ENCODE results near the gene NGB. TPM values are rescaled to one million over a fixed set of nuclear protein-coding genes. Genes with fewer than 3 reads are reported as not detected.

NGB gene
- total RNA-seq, 1 donor from 2014 or later = not detected

GRCh38 chr14:77239412-77239811 is 31.6 kb downstream of the NGB start:
- no peak for TF ChIP-seq CTCF (IDR thresholded peaks at IDR 0.05)
- intact Hi-C loops (cut with DNase I) = no loop called here
- DNase-seq (no peak), ATAC-seq (no peak)
- no peaks in the 10 kb centered on the region for H3K36me3 ChIP-seq
- no peaks in the 10 kb centered on the region for H3K27me3 ChIP-seq
- no peaks in the 10 kb centered on the region for H3K9me3 ChIP-seq
- no peak overlapping the region for H3K4me3 ChIP-seq
- no peaks in the 10 kb centered on the region for H3K4me1 ChIP-seq
- no peak overlapping the region for H3K27ac ChIP-seq

GRCh38 chr14:77238996-77239395 is 32.0 kb downstream of the NGB start:
- TF ChIP-seq CTCF (IDR thresholded peaks at IDR 0.05) = no peak
- Histone ChIP-seq H3K4me3 (no peak overlapping the region), H3K4me1 (no peaks in the 10 kb centered on the region), H3K27me3 (no peaks in the 10 kb centered on the region), H3K27ac (no peak overlapping the region), H3K36me3 (no peaks in the 10 kb centered on the region), H3K9me3 (no peaks in the 10 kb centered on the region)
- intact Hi-C loops (cut with DNase I) = no loop called here
- no peak for DNase-seq
- no peak for ATAC-seq

GRCh38 chr14:77238356-77238755 is 32.6 kb downstream of the NGB start:
- Histone ChIP-seq H3K4me1 (no peaks in the 10 kb centered on the region), H3K9me3 (no peaks in the 10 kb centered on the region), H3K27me3 (no peaks in the 10 kb centered on the region), H3K27ac (no peak overlapping the region), H3K4me3 (no peak overlapping the region), H3K36me3 (no peaks in the 10 kb centered on the region)
- DNase-seq (no peak), ATAC-seq (no peak)
- intact Hi-C loops (cut with DNase I) = no loop called here
- TF ChIP-seq CTCF (IDR thresholded peaks at IDR 0.05) = no peak

- ATAC-seq (no peak), DNase-seq (no peak)
- H3K27me3 ChIP-seq = no peaks in the 10 kb centered on the region
- intact Hi-C loops (cut with DNase I) = no loop called here
- H3K4me3 ChIP-seq = no peak overlapping the region
- TF ChIP-seq CTCF (IDR thresholded peaks at IDR 0.05) = no peak
- H3K36me3 ChIP-seq = no peaks in the 10 kb centered on the region
- H3K9me3 ChIP-seq = no peaks in the 10 kb centered on the region
- no peaks in the 10 kb centered on the region for H3K4me1 ChIP-seq
- no peak overlapping the region for H3K27ac ChIP-seq
Measured at GRCh38 chr14:77236814-77237213, 34.2 kb downstream of the NGB start.

- H3K4me1 ChIP-seq = no peaks in the 10 kb centered on the region
- H3K27ac ChIP-seq = no peak overlapping the region
- ATAC-seq = no peak
- intact Hi-C loops (cut with DNase I) = no loop called here
- DNase-seq = no peak
- no peak overlapping the region for H3K4me3 ChIP-seq
- H3K9me3 ChIP-seq = no peaks in the 10 kb centered on the region
- no peaks in the 10 kb centered on the region for H3K27me3 ChIP-seq
- H3K36me3 ChIP-seq = no peaks in the 10 kb centered on the region
- no peak for TF ChIP-seq CTCF (IDR thresholded peaks at IDR 0.05)
Measured at GRCh38 chr14:77231721-77232120, 39.3 kb downstream of the NGB start.

GRCh38 chr14:77230914-77231313 is 40.1 kb downstream of the NGB start:
- no peak for TF ChIP-seq CTCF (IDR thresholded peaks at IDR 0.05)
- no peak overlapping the region for H3K27ac ChIP-seq
- DNase-seq (no peak), ATAC-seq (no peak)
- no peaks in the 10 kb centered on the region for H3K4me1 ChIP-seq
- H3K36me3 ChIP-seq = no peaks in the 10 kb centered on the region
- no peaks in the 10 kb centered on the region for H3K27me3 ChIP-seq
- intact Hi-C loops (cut with DNase I) = no loop called here
- no peaks in the 10 kb centered on the region for H3K9me3 ChIP-seq
- H3K4me3 ChIP-seq = no peak overlapping the region
